Activated CD8-positive, alpha-beta memory T cell treated with anti-CD3 and anti-CD28 coated beads for 36 hours (primary cell): Measurements from ENCODE around the gene DAPK1. TPM values are rescaled to one million over a fixed set of nuclear protein-coding genes. Genes with fewer than 3 reads are reported as not detected.

Experiments
- CTCF ChIA-PET: fragments of 350-600 bp; sonication (Branson Sonifier 250); formaldehyde crosslinking; loops from one replicate; lab custom pipeline; 2021; ENCODE audit warnings: antibody characterized with exemption; lab: Charles Lee
- POLR2A ChIA-PET: fragments of 350-600 bp; sonication (Branson Sonifier 250); formaldehyde crosslinking; loops from one replicate; lab custom pipeline; 2021; ENCODE audit warnings: antibody characterized with exemption; lab: Charles Lee
- total RNA-seq, 2 experiments: library from RNA; stranded (reverse); gene quantifications; one replicate each; pipeline ENCODE4 v1.2.3, GENCODE V29; 2021

The DAPK1 gene
- total RNA-seq, 2 experiments from 2014 or later, result 3.2 to 3.6 TPM

DNA sequence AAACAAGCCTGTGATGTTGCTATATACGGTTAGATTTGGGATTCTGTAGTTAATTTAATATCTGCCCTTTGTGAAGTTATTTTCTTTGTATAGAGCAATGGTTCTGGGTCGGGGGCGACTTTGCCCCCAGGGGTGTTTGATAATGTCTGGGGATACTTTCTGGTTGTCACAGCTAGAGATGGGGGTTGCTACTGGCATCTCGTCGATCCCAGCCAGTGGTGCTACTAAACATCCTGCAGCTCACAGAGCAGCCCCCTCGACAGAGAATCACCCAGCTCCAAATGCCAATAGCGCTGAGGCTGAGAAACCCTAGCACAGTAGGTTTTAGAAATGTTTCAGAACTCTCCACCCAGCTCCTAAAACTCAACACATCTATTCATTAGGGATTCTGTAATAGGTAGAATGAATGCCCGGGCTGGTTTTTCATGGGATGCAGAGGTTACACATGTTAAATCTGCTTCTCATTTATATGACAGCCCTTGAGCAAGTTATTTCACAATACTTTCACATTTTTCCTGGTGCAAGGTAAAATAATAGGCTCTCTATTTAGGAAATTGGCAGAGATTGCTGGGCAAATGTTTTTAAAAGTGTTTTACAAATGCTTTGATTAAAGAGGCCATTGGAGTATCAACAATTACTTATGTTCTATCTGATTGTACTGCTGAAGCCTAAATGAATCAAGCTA lies 153.1 kb downstream of the DAPK1 start:
- POLR2A ChIA-PET, result no interaction called here
- CTCF ChIA-PET, result no interaction called here

DNA sequence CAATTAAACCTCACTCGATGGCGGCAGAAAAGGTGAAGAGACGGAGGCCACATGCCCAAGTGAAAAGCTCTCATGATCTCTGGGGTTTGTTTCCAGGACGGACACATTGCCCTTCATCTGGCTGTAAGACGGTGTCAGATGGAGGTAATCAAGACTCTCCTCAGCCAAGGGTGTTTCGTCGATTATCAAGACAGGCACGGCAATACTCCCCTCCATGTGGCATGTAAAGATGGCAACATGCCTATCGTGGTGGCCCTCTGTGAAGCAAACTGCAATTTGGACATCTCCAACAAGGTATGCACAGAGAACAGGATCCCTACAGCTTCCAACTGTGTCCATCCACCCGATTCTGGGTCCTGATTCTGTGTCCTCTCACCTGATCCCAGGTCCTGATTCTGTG lies 153.8 kb downstream of the DAPK1 start:
- CTCF ChIA-PET, result no interaction called here
- POLR2A ChIA-PET, result no interaction called here

DNA sequence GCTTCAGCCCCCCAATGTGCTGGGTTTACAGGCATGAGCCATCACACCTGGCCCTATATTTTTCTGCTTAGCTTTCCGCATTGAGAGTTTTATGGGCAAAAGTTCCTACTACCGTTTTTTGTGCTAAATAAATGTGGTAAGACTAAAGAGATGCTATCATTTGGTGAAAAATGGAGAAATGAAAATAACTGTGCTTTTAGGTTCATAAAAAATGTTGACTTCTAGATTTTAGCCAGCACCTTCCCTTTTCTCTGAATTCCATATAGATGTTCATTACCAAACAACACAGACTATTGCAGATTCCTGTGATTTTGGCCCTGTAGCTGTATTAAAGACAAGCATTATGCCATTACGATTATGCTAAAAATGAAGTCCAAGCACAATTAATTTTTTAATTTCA lies 156.3 kb downstream of the DAPK1 start:
- POLR2A ChIA-PET, result no interaction called here
- CTCF ChIA-PET, result no interaction called here

DNA sequence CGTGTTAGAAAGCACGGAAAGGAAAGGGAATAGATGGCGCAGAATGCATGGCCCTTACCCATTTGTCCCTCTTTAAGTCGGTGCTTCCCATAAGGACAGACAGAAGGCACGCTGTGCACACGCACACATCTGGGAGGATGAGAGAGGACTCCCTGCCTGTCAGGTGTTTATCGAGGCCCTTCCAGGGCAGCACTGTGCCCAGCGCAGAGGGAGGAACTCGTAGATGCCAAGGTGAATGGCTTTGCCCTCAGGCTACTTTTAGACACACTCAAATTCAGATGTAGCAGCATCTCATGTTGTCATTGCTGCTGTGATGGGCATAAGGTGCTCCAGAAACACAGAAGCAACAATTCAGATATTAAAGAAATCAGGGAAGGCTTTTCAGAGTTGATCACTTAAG lies 158.1 kb downstream of the DAPK1 start:
- ChIA-PET CTCF (no interaction called here), POLR2A (no interaction called here)

DNA sequence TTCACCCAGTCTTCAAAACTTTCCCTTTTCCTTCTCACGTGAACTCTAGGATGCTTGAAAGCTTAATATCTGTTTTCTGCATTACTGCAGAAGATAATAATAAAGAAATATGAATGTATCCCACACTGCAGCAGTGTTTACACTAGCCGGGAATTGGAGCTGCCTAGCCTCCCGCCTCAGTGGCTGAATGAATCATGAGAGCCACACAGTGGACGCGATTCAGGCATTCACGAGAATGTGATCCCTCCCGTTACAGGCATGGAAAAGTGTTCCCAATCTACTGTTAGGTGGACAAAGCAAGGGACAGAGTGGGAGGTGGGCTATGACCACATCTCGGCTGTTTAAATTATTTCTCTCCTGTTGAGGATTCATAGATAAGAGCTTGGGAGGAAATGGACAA lies 158.8 kb downstream of the DAPK1 start:
- POLR2A ChIA-PET, result no interaction called here
- CTCF ChIA-PET, result no interaction called here

DNA sequence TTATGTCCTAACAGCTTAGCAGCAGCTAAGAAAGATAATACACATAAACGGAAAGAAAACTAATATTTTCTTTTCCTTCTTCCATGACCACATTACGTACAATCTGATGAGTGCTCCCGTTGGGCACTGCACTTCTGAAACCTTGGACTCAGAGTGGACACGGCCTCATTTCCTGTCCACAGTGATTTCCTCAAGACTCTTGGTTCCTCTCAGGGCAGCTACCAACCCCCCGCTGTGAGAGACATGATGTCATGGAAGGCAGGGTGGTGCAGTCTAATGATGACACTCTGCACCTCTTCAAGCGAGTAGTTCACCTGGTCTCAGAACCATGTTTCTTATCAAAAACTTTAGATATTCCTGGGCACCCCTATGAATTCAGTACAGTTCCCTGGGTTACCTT lies 159.5 kb downstream of the DAPK1 start:
- POLR2A ChIA-PET, result no interaction called here
- CTCF ChIA-PET, result no interaction called here

DNA sequence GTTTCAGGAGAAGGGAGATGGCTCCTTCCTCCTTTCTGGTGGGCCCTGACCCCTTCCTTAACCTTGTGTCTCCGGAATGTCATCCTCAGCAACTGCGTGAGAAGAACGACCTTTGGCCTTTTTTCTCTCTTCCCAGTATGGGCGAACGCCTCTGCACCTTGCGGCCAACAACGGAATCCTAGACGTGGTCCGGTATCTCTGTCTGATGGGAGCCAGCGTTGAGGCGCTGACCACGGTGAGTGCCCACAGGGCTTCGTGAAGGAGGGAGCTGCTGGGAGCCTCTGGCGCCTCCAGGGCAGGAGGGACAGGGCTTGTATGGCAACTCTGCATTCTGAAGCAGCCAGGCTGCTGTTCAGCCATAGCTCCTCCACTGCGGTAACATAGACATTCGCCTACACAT lies 160.2 kb downstream of the DAPK1 start:
- ChIA-PET POLR2A (no interaction called here), CTCF (no interaction called here)

DNA sequence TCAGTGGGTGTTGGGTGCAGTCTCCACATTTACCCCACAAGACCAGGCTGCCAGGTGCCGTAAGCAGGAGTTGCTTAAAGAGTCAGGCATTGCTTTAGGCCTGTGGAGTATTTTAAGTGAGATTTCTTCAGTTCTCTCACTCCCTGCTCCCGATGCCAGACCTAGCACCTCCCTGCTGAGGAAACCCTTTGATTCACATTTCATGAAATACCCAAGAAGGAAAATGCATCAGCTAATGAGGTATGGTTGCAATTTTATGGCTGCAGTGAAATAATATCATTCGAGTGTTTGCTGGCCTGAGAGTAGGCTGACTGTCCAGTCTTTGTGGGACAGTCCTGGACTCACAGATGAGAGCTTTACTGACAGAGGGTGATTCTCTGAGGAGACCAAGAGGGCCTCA lies 160.8 kb downstream of the DAPK1 start:
- ChIA-PET CTCF (no interaction called here), POLR2A (no interaction called here)

DNA sequence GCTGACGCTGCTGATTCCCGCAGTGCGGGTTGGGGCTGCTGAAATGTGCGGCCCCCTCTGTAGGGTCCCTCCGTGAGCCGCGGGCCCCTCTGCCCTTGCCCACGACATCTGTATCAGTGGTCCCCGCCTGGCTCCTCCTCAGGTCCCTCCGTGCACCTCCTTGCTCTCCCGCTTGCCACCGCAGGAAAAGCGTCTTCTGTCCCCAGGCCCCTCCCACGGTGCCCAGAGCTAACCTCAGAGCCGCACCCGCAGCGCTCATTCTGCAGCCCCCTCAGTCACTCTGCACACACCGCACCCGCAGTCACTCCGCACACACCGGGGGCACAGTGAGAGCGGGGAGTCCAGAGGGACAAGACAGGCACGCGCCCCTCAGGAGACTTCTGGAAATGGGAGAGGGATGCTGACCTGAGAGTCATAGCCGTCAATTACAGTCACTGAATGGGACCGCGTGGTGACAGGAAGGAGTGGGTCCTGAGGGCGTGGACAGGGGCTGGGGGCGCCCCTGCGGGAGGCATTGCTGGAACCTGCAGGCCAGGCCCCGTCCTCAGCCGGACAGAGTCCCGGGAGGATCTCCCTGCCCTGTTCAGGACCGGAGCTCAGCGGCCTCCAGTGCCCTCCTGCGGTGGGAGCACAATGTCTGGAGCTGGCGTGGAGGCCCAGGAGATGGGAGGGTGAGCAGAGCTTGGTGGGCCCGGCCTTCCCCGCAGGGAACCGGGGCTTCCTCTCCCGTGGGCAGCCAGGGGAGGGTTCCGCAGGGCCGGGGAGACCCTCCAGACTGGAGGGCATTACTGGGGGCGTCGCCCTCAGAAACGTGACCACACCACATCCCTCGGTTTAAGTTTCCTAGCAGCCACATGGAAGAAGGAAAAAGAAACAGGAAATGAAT lies 162.1 kb downstream of the DAPK1 start:
- POLR2A ChIA-PET, result no interaction called here
- CTCF ChIA-PET, result no interaction called here

DNA sequence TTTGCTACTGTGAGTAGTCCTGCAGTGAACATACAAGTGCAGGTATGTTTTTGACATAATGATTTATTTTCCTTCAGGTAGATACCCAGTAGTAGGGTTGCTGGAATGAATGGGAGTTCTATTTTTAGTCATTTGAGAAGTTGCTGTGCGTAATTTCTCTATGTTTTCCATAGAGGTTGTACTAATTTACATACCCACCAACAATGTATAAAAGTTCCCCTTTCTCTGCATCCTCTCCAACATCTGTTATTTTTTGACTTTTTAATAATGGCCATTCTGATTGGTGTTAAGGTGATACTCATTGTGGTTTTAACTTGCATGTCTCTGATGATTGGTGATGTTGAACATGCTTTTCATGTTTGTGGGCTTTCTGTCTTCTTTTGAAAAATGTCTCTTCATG lies 163.6 kb downstream of the DAPK1 start:
- POLR2A ChIA-PET, result no interaction called here
- CTCF ChIA-PET, result no interaction called here

DNA sequence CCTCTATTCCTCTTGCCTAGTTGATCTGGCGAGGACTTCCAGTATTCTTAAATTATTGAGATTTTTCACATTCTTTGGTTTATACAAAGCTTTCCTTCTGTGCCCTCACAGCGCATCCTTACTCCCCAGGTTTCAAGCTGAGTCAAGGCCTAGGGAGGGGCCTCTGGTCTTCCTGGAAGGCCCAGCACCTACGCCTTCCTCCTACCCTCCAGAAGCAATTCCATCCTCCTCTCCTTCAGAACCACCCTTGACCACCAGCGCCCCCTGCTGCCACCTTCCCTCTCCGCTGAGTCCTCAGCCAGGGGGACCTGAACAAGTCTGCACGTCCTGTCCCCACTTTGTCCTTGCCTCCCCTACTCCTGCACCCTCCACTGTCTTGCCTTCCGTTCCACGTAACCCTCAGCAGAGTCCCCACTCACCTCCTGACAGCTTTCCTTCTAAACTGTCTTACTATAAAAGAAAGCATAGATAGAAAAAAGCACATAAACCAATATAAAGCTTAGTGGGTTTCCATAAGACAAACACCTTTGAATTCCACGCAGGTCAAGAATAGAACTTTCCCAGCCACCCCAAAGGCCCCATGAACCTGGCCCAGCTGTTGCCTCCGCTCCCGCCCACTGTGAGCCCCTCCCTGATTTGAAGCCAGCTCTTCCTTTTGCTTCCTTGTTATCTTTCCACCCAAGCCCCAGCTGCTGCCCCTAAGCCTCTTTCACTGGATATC lies 165.3 kb downstream of the DAPK1 start:
- CTCF ChIA-PET, result no interaction called here
- POLR2A ChIA-PET, result no interaction called here

DNA sequence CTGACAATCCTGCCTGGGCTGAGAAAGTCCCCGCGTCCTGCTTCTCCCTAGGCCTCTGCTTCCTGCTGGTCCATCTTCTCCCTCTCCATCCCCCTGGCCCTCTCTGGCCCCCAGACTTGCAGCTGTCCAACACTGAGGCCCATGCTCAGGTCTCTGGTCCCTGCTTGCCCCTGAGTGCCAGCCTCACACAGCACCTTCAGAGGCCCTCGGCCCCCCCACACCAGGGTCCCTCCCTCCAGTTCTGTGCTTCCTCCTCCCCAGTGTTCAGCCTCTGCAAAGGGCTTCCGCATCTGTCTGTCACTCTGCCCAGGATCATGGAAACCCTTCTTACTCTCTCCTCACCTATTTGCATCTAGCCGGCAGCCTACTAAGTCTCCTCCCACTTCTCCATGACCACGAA lies 165.9 kb downstream of the DAPK1 start:
- POLR2A ChIA-PET, result no interaction called here
- CTCF ChIA-PET, result no interaction called here

DNA sequence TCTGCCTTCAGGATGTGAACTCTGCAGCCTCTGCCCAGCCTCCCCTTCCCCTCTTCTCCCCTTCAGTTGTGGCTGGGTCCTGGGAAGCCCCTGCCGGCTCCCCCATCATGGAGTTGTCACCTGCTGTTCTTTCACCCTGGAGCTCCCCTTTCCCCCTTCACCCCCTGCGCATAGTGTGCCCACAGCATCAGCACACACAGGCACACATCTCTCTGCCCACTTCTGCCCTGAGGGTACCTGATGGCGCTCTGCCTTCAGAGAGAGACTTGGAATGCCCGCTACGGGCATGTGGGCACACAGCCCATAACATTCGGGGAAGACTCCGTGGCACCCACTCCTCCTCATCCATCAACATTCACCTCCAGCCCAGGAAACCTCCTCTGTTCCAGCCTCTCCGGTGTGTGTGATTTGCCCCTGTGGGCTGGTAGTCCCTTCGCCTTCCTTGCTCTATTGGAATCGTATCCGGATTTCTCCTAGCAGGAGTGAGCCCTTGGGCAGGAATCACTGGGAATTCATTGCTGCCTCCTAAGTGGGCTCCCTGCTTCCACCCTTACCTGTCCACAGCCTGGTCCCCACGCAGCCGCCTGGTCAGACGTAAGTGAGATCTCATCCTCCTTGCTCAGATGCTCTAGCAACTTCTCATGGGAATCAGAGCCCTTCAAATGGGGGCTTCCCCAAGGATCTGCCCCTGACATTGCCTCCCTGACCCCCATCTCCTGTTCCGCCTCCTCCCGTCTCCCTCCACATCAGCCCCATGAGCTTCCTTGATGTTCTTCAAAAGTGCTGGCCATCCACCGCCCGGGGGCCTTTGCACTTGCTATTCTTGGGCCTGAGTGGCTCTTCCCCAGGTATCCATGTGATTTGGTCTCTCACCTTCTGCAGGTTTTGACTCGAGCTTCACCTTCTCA lies 166.7 kb downstream of the DAPK1 start:
- POLR2A ChIA-PET, result no interaction called here
- CTCF ChIA-PET, result no interaction called here

DNA sequence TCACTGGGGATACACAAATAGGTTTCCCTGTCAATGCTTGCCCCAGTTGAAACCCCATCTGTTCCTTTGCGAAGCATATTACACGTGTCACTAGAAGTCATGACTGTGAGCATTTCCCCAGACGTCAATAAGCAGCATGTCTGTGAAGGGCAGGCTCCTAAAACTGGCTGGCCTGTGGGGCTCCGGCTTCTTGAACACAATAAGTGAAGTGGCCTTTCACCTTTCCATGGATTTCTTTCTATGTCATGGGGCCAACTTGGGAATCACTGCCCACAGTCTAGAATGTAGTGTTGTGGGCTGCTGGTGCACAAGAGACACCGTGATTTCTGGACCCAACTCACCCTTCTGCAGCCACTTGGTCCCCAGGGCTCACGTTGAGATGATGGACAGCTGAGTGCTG lies 167.8 kb downstream of the DAPK1 start:
- ChIA-PET CTCF (no interaction called here), POLR2A (no interaction called here)

DNA sequence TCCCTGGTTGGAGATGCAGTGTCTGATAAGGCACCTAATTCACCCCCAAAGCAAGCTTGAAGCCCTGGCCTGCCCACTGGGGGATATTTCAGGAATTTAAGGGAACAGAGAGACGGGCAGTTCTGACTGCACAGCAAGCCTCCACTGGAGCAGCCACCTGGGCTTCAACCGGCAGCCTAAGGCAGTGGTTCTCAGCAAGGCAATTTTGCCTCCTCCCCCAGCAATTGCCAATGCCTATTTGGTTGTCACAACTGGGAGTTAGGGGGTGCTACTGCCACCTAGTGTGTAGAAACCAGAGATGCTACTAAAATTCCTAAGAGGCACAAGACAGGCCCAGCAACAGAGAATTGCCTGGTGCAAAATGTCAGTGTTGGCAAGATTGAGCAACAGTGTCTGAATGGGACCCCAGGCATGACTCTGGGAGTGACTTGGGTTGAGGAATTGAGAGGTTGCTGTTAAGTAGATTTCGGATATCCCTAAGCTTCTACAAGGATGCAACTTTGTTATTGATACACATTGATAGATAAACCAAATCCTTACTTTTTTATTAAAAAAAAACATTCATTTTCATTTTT lies 169.6 kb downstream of the DAPK1 start:
- POLR2A ChIA-PET, result no interaction called here
- CTCF ChIA-PET, result no interaction called here

DNA sequence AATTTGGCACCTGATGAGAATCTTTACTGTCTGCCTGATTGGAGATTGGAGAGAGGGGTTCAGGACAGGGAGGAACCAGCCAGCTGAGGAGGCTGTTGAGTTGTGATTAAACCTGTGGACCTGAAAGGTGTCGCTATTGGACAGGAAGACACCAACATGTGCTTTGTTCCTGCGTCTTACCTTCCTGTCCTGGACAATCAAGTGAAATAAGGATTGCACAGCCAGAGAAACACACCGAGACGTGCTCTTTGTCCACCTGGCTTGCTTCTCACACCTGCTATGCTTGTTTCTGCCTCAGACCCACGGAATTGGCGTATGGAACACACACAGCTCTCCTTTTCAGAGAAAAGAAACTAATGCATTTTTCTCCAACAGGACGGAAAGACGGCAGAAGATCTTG lies 170.6 kb downstream of the DAPK1 start:
- CTCF ChIA-PET, result no interaction called here
- POLR2A ChIA-PET, result no interaction called here

DNA sequence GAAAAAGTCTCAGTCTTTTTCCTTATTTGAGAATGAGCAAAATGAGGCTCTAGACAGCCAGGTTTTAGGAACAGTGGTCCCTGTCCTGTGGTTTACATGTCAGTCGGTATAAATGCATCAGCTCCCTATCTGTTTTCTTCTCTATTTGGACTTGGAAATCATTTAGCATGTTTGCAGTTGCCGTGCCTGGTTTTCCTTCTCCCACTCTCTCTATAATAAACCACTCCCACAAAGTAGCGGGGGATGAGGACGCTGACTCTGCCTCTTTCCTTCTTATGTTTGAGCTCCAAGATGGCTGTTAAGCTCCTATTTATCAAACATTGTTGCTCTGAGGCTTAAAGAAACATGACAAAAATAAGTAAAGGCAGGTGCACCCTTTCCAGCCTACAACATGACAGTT lies 171.1 kb downstream of the DAPK1 start:
- CTCF ChIA-PET, result no interaction called here
- POLR2A ChIA-PET, result no interaction called here

DNA sequence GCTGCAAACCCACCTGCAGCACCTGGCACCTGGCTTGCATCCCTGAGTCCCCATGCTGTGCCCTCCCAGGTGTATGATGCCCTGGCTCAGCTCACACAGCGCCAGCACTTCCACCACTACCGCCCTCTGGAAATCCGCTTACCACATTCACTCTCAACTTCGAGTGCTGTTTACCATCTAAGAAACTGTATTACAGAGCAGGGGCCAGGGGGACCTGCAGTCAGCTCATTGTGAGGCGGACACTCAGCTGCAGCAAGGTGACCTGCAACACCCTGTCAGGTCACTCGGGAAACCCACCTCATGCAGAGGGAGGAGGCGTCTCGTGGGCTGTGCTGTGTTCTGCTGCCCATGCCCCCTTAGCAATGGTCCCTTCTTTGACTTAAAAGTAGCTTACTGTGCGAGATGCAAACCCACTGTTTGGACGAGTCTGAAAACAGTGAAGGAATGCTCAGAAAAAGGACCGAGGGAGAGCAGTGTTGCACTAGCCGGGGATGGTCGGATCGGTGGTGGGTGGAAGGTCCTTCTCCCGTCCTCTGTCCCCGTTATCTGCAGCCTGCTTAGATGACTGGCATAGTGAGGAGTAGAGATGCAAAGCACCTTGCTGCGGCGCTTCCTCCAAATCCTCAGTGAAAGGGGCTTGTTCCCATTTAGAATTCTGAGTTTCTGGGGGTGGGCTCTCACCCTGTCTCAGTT lies 173.1 kb downstream of the DAPK1 start:
- POLR2A ChIA-PET, result no interaction called here
- CTCF ChIA-PET, result no interaction called here

DNA sequence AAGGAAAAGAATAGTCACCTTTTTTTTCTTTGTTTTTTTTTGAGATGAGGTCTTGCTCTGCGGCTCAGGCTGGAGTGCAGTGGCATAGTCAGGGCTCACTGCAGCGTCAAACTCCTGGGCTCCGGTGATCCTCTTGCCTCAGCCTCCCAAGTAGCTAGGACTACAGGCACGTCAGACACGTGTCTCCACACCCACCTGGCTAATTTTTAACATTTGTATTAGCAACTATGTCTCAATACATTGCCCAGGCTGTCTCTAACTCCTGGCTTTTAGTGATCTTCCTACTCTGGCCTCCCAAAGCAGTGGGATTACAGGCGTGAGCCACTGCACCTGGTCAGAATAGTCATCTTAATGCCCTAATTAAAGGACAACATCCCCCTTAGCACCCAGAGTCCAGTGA lies 173.8 kb downstream of the DAPK1 start:
- ChIA-PET CTCF (no interaction called here), POLR2A (no interaction called here)
